Measurements from ENCODE around the gene ST8SIA6.
"Not testable (repeated sequence)": the region's sequence is repeated elsewhere in the genome, so short reads cannot be mapped to it uniquely, and the experiment has no call there.

Gene ST8SIA6

DNA sequence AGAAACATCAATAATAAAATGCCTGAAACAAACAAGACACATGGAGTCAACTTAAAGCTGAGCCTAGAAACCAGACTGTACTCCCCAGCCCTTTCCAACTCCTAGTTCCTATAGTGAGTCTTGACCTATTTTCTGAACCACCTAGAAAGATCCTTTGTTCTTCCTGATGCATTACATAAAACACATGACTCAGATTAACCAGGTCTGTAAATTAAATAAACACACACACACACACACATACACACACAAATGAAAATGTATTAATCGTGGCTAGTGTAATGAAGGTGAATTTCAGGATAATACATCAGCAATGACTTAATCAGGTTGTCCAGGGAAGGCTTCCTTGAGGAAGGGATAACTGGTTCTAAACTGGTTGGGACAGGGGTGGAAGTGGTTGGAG is 104.7 kb downstream of the ST8SIA6 start:
- H3K4me3 Mint-ChIP-seq, result no peak overlapping the region
- H3K36me3 Mint-ChIP-seq, result no peaks in the 10 kb centered on the region

DNA sequence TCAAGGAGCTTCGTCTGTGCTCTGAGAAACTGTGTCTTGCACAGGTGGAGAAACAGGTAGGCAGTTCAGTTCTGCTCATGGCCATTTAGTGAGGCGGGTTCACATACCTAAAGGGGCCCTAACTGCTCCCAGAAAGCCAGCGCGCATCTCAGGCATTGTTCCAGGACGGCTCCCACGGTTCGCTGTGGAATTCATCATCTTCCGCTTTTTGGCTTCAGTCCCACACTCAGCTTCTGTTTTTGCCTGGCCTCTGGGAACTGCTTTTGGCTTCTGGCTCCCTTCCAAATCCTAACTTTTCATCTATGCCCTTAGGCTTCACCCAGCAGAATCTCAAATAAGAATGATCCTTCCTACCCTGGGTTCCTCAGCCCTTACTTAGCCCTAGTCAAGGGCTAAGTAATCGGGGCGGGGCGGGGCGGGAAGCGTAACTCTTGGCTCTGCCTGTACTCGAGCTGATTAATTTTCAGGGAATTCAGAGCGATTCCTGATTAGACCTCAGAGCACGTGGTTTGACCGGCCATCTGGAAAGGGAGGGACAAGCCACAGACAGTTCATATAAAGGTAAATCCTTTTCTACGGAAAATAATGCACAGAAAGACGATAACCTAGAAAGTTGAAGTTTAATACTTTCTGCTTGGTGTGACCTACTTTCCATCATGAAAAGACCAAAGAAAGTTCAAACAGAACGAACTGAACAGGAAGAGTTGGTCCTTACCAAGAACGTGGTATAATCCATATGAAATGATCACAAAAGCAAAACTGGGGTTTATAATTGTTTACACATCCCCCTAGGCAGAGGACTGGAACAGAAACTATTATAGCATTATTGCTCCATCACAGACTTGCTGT is 105.7 kb downstream of the ST8SIA6 start:
- Mint-ChIP-seq H3K4me1 (no peaks in the 10 kb centered on the region), H3K27ac (no peak overlapping the region), H3K36me3 (no peaks in the 10 kb centered on the region), H3K9me3 (peaks cover 2% of the 10 kb centered on the region), H3K4me3 (no peak overlapping the region), H3K27me3 (peaks cover 3% of the 10 kb centered on the region)
- no peak for DNase-seq
- CTCF ChIA-PET, result interaction anchor here (0.6 kb wide), 1 partner anchor 15 kb away, joined by 3 read pairs; no protein-coding TSS in a partner anchor

More for the DNA sequence above, 104.7 kb downstream of the ST8SIA6 start:
- H3K4me1 Mint-ChIP-seq, result no peaks in the 10 kb centered on the region
- peaks cover 3% of the 10 kb centered on the region for H3K27me3 Mint-ChIP-seq
- no peak overlapping the region for H3K27ac Mint-ChIP-seq
- no peak for DNase-seq
- peaks cover 2% of the 10 kb centered on the region for H3K9me3 Mint-ChIP-seq
- CTCF ChIA-PET, result no interaction called here

DNA sequence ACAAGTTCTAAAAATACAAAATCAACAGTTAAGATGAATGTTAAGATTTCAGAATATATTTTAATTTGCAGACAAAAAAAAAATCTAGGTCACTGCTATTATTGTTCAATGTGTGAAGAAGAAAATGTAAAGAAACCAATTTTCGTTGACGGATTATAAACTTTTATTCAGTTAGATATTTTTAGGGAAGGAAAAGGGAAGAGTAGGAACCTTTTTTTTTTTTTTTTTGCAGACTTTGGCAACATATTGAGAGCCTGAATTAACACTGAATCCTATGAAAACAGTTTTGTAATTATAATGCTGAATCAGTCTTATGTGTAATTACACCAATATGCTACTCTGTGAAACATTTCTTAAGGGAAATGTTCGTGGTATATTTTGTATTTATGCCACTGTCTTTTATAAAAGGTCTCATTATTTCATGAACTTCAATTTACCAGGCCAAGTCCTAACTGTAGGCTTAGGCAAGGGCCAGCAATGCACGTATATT is 106.3 kb downstream of the ST8SIA6 start:
- no peaks in the 10 kb centered on the region for H3K36me3 Mint-ChIP-seq
- H3K4me3 Mint-ChIP-seq, result no peak overlapping the region
- CTCF ChIA-PET, result interaction anchor here (0.6 kb wide), 1 partner anchor 14 kb away, joined by 3 read pairs; no protein-coding TSS in a partner anchor
- H3K27ac Mint-ChIP-seq, result no peak overlapping the region
- DNase-seq, result no peak
- no peaks in the 10 kb centered on the region for H3K4me1 Mint-ChIP-seq
- H3K27me3 Mint-ChIP-seq, result peaks cover 3% of the 10 kb centered on the region
- peaks cover 2% of the 10 kb centered on the region for H3K9me3 Mint-ChIP-seq

DNA sequence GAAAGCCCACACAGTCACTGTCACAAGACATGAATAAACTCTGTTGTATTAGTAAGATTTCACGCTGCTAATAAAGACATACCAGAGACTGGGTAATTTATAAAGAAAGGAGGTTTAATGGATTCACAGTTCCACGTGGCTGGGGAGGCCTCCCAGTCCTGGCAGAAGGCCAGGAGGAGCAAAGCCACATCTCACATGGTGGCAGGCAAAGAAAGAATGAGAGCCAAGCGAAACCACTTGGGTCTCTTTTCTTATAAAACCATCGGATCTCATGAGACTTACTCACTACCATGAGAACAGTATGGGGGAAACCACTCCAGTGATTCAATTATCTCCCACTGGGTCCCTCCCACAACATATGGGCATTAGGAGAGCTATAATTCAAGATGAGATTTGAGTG is 110.2 kb downstream of the ST8SIA6 start:
- Mint-ChIP-seq H3K27me3 (peaks cover 4% of the 10 kb centered on the region), H3K9me3 (peaks cover 14% of the 10 kb centered on the region), H3K4me3 (no peak overlapping the region), H3K4me1 (no peaks in the 10 kb centered on the region), H3K27ac (no peak overlapping the region), H3K36me3 (no peaks in the 10 kb centered on the region)
- no peak for DNase-seq
- CTCF ChIA-PET, result no interaction called here

DNA sequence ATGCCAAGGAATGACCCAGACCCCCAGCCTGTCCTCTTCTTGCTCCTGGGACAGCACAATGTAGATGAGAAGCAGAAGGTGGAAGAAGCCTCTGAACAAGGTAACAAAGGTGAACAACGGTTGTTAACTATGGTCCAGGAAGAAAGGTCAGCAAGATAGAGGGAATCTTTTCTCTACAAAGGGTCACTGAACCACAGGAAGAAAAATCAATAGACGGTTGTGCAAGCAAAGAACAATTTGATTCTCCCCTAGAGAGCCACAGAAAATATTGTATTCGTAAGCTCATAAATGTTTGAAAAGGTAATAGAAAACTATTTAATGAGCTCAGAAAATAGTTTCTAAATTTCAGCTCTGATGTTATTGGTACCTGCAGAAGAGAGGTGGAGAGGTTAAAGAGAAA is 111.3 kb downstream of the ST8SIA6 start:
- Mint-ChIP-seq H3K4me3 (no peak overlapping the region), H3K36me3 (no peaks in the 10 kb centered on the region), H3K9me3 (peaks cover 14% of the 10 kb centered on the region), H3K27me3 (peaks cover 4% of the 10 kb centered on the region), H3K27ac (no peak overlapping the region), H3K4me1 (no peaks in the 10 kb centered on the region)
- no peak for DNase-seq
- CTCF ChIA-PET, result no interaction called here

DNA sequence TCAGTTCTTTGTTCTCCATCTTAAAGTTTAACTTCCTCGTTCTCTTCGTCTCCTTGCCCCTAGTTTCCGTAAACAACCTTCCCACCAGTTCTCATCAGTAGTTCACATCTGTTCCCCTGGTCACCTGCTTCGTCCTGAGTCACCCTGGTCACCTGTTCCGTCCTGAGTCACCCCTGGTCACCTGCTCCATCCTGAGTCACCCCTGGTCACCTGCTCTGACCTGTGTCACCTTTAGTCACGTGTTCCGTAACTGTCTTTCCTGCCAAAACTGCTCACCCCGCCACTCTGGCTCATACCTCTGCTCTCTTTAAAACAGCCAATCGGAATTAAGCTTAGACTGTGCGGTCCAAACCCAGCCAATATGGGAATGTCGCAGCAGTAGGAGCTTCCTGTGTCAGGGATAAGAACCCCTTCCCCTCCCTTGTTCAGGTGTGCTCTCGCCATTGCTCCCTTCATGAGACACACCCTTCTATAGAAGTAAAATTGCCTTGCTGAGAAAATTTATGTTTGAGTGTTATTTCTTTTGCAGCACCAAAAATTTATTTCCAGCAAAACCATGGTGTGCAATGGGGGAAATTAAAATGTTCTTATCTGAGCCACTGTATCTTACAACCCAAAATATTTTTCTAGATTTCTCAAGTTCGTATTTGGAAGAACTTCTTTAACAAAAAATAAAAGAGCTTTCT is 114.1 kb downstream of the ST8SIA6 start:
- CTCF ChIA-PET, result no interaction called here
- no peak for DNase-seq
- H3K9me3 Mint-ChIP-seq, result peaks cover 14% of the 10 kb centered on the region
- H3K27me3 Mint-ChIP-seq, result peaks cover 4% of the 10 kb centered on the region
- no peak overlapping the region for H3K4me3 Mint-ChIP-seq
- H3K4me1 Mint-ChIP-seq, result no peaks in the 10 kb centered on the region
- H3K36me3 Mint-ChIP-seq, result no peaks in the 10 kb centered on the region
- H3K27ac Mint-ChIP-seq, result no peak overlapping the region

DNA sequence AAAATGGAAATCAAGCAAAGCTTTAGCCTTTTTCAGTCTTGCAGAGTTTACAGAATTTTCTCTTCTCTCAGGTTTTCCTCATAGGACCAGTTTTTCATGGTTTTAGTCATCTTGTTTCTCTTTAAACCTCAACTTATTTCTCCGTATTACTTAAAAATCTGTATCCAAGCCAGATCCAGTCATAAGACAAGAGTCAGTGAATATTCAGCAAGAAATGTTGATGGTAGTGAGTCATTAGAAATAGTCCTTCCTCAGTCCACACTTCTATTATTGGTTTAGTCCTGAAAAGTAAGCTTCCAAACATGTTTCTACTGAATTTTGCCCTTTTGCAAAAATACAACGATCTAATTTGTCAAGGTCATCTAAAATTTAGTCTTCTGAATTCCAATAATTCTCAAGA is 119.3 kb downstream of the ST8SIA6 start:
- Mint-ChIP-seq H3K27me3 (peaks cover 1% of the 10 kb centered on the region), H3K27ac (no peak overlapping the region), H3K9me3 (peaks cover 2% of the 10 kb centered on the region), H3K4me1 (no peaks in the 10 kb centered on the region), H3K4me3 (no peak overlapping the region), H3K36me3 (no peaks in the 10 kb centered on the region)
- DNase-seq, result no peak
- CTCF ChIA-PET, result no interaction called here

DNA sequence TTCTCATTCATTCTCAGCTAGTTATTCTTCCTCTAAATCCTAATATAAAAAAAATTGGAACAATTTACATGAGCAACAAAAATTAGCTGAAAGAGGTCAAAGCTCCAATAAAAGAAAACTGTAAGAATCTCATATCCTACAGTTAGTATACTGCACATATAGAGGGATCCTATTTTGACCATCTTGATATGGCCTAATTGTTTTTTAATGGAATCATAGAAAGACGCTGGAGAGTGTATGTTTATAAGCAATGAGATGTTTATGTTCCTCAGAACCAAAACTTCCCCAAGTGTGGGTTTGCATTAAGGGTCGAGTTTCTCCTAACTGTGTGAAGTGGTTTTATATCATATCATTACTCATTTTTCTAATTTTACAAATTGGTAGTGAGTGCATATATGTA is 123.9 kb downstream of the ST8SIA6 start:
- no peaks in the 10 kb centered on the region for H3K9me3 Mint-ChIP-seq
- H3K27me3 Mint-ChIP-seq, result no peaks in the 10 kb centered on the region
- H3K36me3 Mint-ChIP-seq, result no peaks in the 10 kb centered on the region
- no peak for DNase-seq
- CTCF ChIA-PET, result no interaction called here
- no peak overlapping the region for H3K27ac Mint-ChIP-seq
- no peak overlapping the region for H3K4me3 Mint-ChIP-seq
- no peaks in the 10 kb centered on the region for H3K4me1 Mint-ChIP-seq

DNA sequence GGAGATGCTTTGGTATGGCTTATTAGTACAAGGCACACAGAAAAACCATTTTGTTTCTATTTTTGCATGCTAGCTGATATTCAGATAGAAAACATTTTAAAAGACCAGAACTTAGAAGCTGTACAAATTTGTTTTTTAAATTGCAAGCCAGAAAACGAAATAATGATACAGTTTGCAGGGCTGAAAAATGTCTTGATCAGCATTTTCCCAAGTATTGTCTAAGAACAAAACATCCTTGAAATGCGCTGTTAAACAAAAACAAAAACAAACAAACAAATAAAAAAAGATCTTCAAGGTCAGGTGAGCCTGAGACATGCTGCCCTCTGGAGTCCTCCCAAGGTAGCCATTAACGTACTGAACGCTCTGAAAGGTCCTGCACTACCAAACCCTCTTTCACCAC is 128.0 kb downstream of the ST8SIA6 start:
- Mint-ChIP-seq H3K4me3 (no peak overlapping the region), H3K4me1 (no peaks in the 10 kb centered on the region), H3K27ac (no peak overlapping the region), H3K36me3 (no peaks in the 10 kb centered on the region), H3K9me3 (no peaks in the 10 kb centered on the region), H3K27me3 (peaks cover 4% of the 10 kb centered on the region)
- DNase-seq, result no peak
- CTCF ChIA-PET, result no interaction called here

DNA sequence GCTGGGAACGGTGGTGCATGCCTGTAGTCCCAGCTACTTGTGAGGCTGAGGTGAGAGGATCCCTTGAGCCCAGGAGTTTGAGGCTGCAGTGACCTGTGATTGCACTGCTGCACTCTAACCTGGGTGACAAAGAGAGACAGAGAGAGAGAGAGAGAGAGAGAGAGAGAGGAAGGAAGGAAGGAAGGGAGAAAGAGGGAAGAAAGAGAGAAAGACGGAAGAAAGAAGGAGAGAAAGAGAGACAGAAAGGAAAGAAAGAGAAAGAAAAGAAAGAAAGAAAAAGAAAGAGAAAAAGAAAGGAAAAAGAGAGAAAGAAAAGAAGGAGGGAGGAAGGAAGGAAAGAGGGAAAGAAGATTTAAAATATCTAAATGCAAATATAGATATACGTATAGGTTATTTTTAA is 132.4 kb downstream of the ST8SIA6 start:
- H3K27ac Mint-ChIP-seq, CTCF ChIA-PET, H3K9me3 Mint-ChIP-seq, H3K36me3 Mint-ChIP-seq, H3K4me3 Mint-ChIP-seq, H3K27me3 Mint-ChIP-seq, DNase-seq, H3K4me1 Mint-ChIP-seq: not testable (repeated sequence)

DNA sequence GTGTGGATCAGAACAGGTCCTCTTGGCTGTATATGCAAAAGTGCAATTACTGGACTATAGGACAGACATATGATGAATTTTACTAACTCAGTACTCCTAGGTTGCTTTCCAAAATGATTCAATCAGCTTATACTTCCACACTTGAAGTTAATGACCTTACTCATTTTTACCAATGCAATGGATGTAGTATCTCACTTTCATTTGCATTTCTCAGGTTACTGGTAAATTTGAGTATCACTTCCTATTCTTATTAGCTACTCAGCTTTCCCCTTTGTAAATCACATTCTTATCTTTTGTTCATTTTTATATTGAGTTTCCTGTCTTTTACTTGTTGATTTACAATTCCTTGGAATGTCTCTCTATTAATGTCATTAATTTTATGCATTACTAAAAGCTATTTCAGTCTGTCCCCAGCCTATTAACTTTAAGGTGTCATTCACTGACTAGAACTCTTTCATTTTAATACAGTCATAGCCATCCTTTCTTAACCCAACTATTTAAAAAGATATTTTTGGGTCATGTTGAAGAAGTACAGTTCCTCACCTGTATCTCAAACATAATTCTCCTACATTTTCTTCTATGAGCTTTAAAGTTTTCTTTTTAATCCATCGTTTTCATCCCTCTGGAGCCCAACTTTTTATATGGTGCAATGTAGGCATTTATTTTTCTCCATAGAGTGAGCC is 137.8 kb downstream of the ST8SIA6 start:
- no peak overlapping the region for H3K27ac Mint-ChIP-seq
- CTCF ChIA-PET, result interaction anchor here (0.7 to 0.9 kb wide), 2 partner anchors 26 to 60 kb away, joined by 3 read pairs; no protein-coding TSS in a partner anchor

DNA sequence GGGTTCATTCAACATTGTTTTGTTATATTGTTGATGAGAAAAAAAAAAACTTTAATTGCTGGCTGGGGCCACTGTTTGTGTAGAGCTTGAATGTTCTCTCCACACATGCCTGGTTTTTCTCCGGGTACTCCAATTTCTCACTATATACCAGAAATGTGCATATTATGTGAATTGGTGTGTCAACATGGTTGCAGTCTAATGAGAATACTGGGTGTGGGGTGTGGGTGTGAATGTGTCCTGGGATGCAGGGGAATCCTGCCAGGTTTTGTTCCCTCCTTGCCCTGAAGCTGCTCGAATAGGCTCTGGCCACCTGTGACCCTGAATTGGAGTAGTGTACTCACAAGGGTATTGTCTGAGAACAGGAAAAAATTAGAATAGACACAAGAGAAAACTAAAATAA is 145.0 kb downstream of the ST8SIA6 start:
- no peak for DNase-seq
- no peaks in the 10 kb centered on the region for H3K9me3 Mint-ChIP-seq
- H3K27ac Mint-ChIP-seq, result no peak overlapping the region
- CTCF ChIA-PET, result no interaction called here
- H3K27me3 Mint-ChIP-seq, result peaks cover 11% of the 10 kb centered on the region
- H3K4me1 Mint-ChIP-seq, result no peaks in the 10 kb centered on the region
- no peak overlapping the region for H3K4me3 Mint-ChIP-seq
- H3K36me3 Mint-ChIP-seq, result no peaks in the 10 kb centered on the region

More for the DNA sequence above, 137.8 kb downstream of the ST8SIA6 start:
- DNase-seq, result no peak
- Mint-ChIP-seq H3K9me3 (no peaks in the 10 kb centered on the region), H3K4me1 (no peaks in the 10 kb centered on the region), H3K4me3 (no peak overlapping the region), H3K36me3 (no peaks in the 10 kb centered on the region), H3K27me3 (no peaks in the 10 kb centered on the region)

DNA sequence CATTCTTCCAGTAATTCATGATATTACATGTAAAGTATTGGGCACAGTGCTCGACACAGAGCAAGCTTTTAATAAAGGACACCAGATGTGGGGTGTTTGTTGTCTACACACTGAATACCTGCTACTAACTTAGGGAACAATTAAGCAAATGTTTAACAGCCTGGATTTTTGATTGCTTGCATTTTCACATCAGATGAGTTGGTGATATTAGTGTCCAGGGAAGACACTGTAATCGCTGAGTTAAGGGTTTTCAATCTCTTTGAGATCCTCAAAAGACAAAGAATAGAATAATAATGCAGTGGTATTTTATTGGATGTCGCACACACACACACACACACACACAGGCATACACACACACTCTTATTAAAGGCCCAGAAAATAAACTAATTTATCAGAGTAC is 147.3 kb downstream of the ST8SIA6 start:
- Mint-ChIP-seq H3K27ac (no peak overlapping the region), H3K27me3 (peaks cover 11% of the 10 kb centered on the region), H3K4me1 (no peaks in the 10 kb centered on the region), H3K36me3 (no peaks in the 10 kb centered on the region), H3K9me3 (no peaks in the 10 kb centered on the region), H3K4me3 (no peak overlapping the region)
- CTCF ChIA-PET, result no interaction called here
- DNase-seq, result no peak

DNA sequence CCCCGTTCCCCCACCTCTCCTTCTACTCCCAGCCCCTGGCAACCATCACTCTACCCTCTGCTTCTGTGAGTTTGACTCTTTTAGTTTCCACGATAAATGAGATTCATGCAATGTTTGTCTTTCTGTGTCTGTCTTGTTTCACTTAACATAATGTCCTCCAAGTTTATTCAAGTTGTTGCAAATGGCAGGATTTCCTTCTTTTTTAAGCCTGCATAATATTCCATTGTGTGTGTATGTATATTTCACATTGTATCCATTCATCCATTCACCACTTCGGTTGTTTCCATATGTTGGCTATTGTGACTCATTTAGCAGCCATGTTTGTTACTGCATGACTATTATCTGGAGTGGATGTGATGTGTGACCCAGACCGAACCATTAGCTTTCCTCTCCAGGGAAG is 162.0 kb downstream of the ST8SIA6 start:
- Mint-ChIP-seq H3K27me3 (peaks cover 12% of the 10 kb centered on the region), H3K9me3 (no peaks in the 10 kb centered on the region), H3K36me3 (no peaks in the 10 kb centered on the region), H3K4me3 (no peak overlapping the region), H3K4me1 (peaks cover 4% of the 10 kb centered on the region), H3K27ac (no peak overlapping the region)
- CTCF ChIA-PET, result interaction anchor here (1.5 kb wide), 1 partner anchor 83 kb away, joined by 4 read pairs; no protein-coding TSS in a partner anchor
- no peak for DNase-seq

Measured in activated naive CD4-positive, alpha-beta T cell treated with anti-CD3 and anti-CD28 coated beads, Interleukin-2, amount 10 ng/mL, durations not matched to agents 7 days and 5 days (primary cell).